Measurements from ENCODE around the gene SLC19A1. TPM values are rescaled to one million over a fixed set of nuclear protein-coding genes. Genes with fewer than 3 reads are reported as not detected.

The SLC19A1 gene
- total RNA-seq, 1 donor from 2014 or later, result 11.0 TPM

- H3K27ac Mint-ChIP-seq (ENCODE audit: unreplicated experiment), result no peak overlapping the region
Observed at GRCh38 chr21:45489722-45489982, 52.6 kb downstream of the SLC19A1 start.

DNA sequence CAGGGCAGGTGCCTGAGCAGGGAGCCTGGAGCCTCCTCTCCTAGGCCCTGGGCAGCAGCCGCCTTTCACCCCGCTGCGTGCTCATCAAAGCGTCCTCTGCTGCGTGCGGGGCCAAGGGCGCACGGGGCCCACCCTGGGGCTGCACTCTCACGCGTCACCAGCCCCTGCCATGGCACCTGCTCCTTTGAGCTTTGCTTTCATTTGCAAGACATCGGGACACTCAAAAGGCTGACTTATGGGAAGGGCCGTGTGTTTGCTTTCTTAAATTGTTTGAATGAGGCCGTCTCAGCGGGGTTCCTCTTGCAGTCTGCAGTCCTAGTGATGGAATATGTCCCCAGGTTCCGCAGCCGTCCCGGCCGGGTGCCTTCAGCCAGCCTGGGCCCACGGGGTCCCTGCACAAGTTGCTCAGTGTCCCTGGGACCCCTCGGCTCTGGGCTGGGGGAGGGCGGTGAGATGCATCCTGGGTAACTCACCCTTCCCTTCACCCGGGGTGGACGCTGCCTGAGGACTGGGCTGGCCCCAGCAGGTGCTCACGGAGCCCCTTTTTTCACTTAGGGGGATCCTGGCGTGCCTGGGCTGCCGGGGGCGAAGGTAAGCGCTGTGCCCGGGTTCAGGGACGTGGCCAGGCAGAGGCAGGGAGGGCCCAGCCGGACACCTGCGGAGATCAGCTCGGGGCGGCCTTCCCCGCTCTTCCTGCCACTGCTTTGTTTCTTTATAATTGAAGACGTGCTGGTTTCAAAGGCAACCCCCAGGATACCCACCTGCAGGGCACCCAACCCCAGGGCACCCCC lies 53.1 kb downstream of the SLC19A1 start:
- H3K4me3 Mint-ChIP-seq (ENCODE audit: unreplicated experiment), result no peak overlapping the region
- peaks cover 13% of the 10 kb centered on the region for H3K4me1 Mint-ChIP-seq (ENCODE audit: unreplicated experiment)
- H3K9me3 Mint-ChIP-seq (ENCODE audit: unreplicated experiment), result no peaks in the 10 kb centered on the region
- TF ChIP-seq, protein P1, sequence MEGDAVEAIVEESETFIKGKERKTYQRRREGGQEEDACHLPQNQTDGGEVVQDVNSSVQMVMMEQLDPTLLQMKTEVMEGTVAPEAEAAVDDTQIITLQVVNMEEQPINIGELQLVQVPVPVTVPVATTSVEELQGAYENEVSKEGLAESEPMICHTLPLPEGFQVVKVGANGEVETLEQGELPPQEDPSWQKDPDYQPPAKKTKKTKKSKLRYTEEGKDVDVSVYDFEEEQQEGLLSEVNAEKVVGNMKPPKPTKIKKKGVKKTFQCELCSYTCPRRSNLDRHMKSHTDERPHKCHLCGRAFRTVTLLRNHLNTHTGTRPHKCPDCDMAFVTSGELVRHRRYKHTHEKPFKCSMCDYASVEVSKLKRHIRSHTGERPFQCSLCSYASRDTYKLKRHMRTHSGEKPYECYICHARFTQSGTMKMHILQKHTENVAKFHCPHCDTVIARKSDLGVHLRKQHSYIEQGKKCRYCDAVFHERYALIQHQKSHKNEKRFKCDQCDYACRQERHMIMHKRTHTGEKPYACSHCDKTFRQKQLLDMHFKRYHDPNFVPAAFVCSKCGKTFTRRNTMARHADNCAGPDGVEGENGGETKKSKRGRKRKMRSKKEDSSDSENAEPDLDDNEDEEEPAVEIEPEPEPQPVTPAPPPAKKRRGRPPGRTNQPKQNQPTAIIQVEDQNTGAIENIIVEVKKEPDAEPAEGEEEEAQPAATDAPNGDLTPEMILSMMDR (IDR thresholded peaks at IDR 0.05), result no peak
- peak overlapping the region; percentile 27 for H3K27ac Mint-ChIP-seq (ENCODE audit: unreplicated experiment)
- DNase-seq (ENCODE audit: extremely low spot score, unreplicated experiment), result no peak
- H3K36me3 Mint-ChIP-seq (ENCODE audit: unreplicated experiment), result peaks cover 12% of the 10 kb centered on the region
- H3K27me3 Mint-ChIP-seq (ENCODE audit: unreplicated experiment), result no peaks in the 10 kb centered on the region

More at GRCh38 chr21:45489722-45489982, 52.6 kb downstream of the SLC19A1 start:
- Mint-ChIP-seq H3K4me3 (ENCODE audit: unreplicated experiment) (no peak overlapping the region), H3K9me3 (ENCODE audit: unreplicated experiment) (no peaks in the 10 kb centered on the region), H3K27me3 (ENCODE audit: unreplicated experiment) (no peaks in the 10 kb centered on the region), H3K4me1 (ENCODE audit: unreplicated experiment) (peaks cover 13% of the 10 kb centered on the region), H3K36me3 (ENCODE audit: unreplicated experiment) (peaks cover 7% of the 10 kb centered on the region)
- TF ChIP-seq, protein P1 (IDR thresholded peaks at IDR 0.05), result no peak
- DNase-seq (ENCODE audit: extremely low spot score, unreplicated experiment), result no peak

DNA sequence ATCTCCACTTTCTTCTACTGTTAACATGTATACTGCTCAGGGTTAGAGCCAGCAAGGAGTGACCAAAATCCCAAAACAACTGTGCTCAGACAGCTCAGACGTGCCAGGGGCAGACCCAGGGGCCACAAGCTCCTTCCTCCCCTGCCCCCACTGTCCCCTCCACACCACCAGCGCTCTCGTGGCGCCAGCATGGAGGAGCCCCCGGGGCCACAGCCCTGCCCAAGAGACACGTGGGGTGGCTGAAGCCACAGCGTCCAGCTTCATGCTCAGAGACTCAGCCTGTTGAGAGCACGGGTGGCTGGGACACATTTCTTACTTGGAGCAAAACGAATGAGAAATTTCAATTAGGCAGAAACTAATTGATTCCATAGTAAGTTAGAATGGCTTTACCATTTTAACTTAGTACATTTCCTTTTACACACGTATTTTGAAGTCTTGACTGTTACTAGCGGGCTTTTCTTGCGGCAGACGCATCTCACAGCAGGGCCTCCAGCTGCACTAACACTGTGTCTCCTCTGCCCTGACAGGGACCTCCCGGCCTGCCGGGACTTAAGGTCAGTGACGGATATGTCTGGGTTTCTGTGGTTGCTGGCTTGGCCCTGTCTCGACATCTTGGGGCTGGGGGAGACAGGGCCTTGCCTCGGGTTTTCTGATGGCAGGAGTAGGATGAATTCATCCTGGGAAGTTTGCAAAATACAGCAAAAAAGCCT lies 54.2 kb downstream of the SLC19A1 start:
- DNase-seq (ENCODE audit: extremely low spot score, unreplicated experiment), result no peak
- Mint-ChIP-seq H3K9me3 (ENCODE audit: unreplicated experiment) (no peaks in the 10 kb centered on the region), H3K27ac (ENCODE audit: unreplicated experiment) (peak overlapping the region; percentile 63), H3K36me3 (ENCODE audit: unreplicated experiment) (peaks cover 15% of the 10 kb centered on the region), H3K4me1 (ENCODE audit: unreplicated experiment) (peaks cover 13% of the 10 kb centered on the region), H3K27me3 (ENCODE audit: unreplicated experiment) (no peaks in the 10 kb centered on the region), H3K4me3 (ENCODE audit: unreplicated experiment) (no peak overlapping the region)
- TF ChIP-seq, protein P1 (IDR thresholded peaks at IDR 0.05), result no peak

- no peaks in the 10 kb centered on the region for H3K27me3 Mint-ChIP-seq (ENCODE audit: unreplicated experiment)
- TF ChIP-seq, protein P1 (IDR thresholded peaks at IDR 0.05), result no peak
- H3K9me3 Mint-ChIP-seq (ENCODE audit: unreplicated experiment), result no peaks in the 10 kb centered on the region
- DNase-seq (ENCODE audit: extremely low spot score, unreplicated experiment), result no peak
- H3K36me3 Mint-ChIP-seq (ENCODE audit: unreplicated experiment), result peaks cover 15% of the 10 kb centered on the region
- H3K4me1 Mint-ChIP-seq (ENCODE audit: unreplicated experiment), result peaks cover 13% of the 10 kb centered on the region
- no peak overlapping the region for H3K4me3 Mint-ChIP-seq (ENCODE audit: unreplicated experiment)
- no peak overlapping the region for H3K27ac Mint-ChIP-seq (ENCODE audit: unreplicated experiment)
Observed at GRCh38 chr21:45487161-45487806, 55.0 kb downstream of the SLC19A1 start.
